Measurements from ENCODE around the gene CUL7.

The CUL7 gene

DNA sequence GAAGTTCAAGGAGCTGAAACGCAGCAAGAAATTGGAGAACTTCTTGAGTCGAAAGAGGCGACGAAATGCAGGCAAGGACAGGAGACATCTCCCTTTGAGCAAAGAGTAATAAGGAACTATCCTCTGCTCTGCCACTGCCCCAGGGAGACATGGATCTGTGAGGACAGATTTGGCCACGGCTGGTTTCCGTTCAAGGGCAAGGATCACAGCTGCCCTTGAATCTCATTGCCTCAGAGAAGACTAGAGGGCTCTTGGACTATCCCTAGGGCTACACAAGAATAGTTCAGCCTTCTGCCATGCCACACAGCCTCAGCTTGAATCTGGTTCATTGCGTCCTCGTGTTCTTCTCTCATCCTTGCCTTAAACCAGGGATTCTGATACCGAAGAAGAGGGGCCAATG is 24.5 kb downstream of the CUL7 start:
- no peak for TF ChIP-seq CTCF (IDR thresholded peaks at IDR 0.05; ENCODE audit: low read depth, low read length)
- DNase-seq, result no peak
- Histone ChIP-seq H3K36me3 (peaks cover 64% of the 10 kb centered on the region), H3K4me3 (ENCODE audit: low read depth, low read length) (no peak overlapping the region), H3K9me3 (no peaks in the 10 kb centered on the region), H3K4me1 (no peaks in the 10 kb centered on the region), H3K27me3 (no peaks in the 10 kb centered on the region)

DNA sequence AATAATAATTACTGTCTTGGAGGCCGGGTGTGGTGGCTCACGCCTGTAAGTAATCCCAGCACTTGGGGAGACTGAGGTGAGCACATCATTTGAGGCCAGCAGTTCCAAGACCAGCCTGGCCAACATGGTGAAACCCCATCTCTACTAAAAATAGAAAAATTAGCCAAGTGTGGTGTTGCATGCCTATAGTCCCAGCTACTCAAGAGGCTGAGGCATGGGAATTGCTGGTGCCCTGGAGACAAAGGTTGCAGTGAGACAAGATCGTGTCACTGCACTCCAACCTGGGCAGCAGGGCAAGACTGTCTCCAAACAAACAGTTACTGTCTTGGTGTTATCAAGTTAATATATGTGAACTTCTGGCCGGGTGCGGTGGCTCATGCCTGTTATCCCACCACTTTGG is 27.3 kb downstream of the CUL7 start:
- H3K27me3 ChIP-seq, result no peaks in the 10 kb centered on the region
- TF ChIP-seq CTCF (IDR thresholded peaks at IDR 0.05; ENCODE audit: low read depth, low read length), result no peak
- no peak for DNase-seq
- no peak overlapping the region for H3K4me3 ChIP-seq (ENCODE audit: low read depth, low read length)
- peaks cover 60% of the 10 kb centered on the region for H3K36me3 ChIP-seq
- H3K4me1 ChIP-seq, result no peaks in the 10 kb centered on the region
- H3K9me3 ChIP-seq, result no peaks in the 10 kb centered on the region

- TF ChIP-seq CTCF (IDR thresholded peaks at IDR 0.05; ENCODE audit: low read depth, low read length), result no peak
Measured at GRCh38 chr6:43024436-43024835, 29.2 kb downstream of the CUL7 start.

GRCh38 chr6:43021270-43022047 is 32.2 kb downstream of the CUL7 start, which contains the start of gene RRP36:
Gene RRP36 (plus strand): TSS chr6:43021623. CDS start chr6:43021655, 32 bp downstream.
- H3K27me3 ChIP-seq, result no peaks in the 10 kb centered on the region
- TF ChIP-seq CTCF (IDR thresholded peaks at IDR 0.05; ENCODE audit: low read depth, low read length), result no peak
- peak; percentile 87 for DNase-seq
- H3K4me1 ChIP-seq, result peaks cover 3% of the 10 kb centered on the region; the same call in 1 of the 2 replicates
- H3K4me3 ChIP-seq (ENCODE audit: low read depth, low read length), result peak within 1 kb of the TSS; percentile 99
- H3K36me3 ChIP-seq, result peaks cover 26% of the 10 kb centered on the region
- H3K9me3 ChIP-seq, result no peaks in the 10 kb centered on the region

More at GRCh38 chr6:43024436-43024835, 29.2 kb downstream of the CUL7 start:
- Histone ChIP-seq H3K36me3 (peaks cover 48% of the 10 kb centered on the region), H3K9me3 (no peaks in the 10 kb centered on the region), H3K4me3 (ENCODE audit: low read depth, low read length) (no peak overlapping the region), H3K27me3 (no peaks in the 10 kb centered on the region), H3K4me1 (peaks cover 3% of the 10 kb centered on the region; the same call in 1 of the 2 replicates)
- DNase-seq, result no peak

- DNase-seq, result no peak
- peak overlapping the region; percentile 99 for H3K4me3 ChIP-seq (ENCODE audit: low read depth, low read length)
- no peak for TF ChIP-seq CTCF (IDR thresholded peaks at IDR 0.05; ENCODE audit: low read depth, low read length)
- peaks cover 19% of the 10 kb centered on the region for H3K36me3 ChIP-seq
- no peaks in the 10 kb centered on the region for H3K27me3 ChIP-seq
- no peaks in the 10 kb centered on the region for H3K9me3 ChIP-seq
- peaks cover 3% of the 10 kb centered on the region; the same call in 1 of the 2 replicates for H3K4me1 ChIP-seq
Measured at GRCh38 chr6:43020847-43021246, 32.8 kb downstream of the CUL7 start.

DNA sequence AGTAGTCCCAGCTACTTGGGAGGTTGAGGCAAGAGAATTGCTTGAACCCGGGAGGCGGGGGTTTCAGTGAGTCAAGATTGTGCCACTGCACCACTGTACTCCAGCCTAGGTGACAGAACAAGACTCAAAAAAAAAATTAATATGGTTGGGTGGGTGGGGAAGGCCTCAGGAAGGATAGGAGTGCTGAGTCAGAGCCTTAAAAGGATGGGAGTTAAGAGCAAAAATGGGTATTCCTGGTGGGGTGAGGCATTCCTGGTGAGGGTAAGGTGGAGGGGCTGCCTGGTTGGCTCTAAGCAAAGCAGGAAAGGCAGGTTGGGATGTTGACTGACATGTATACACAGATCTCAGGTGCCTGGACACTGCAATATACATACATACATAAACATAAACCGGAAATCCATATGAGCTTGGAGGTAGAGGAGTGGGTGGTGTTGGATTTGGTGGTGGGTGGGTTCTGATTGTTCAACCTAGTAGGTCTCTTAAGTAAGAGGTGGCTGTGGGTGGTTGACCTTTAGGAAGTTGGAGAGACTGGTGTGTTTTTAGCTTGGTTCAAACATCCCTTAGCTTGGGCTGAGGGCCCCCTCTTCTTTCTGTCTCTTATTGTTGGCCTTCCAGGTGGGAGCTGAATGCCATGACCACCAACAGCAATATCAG is 33.5 kb downstream of the CUL7 start:
- no peaks in the 10 kb centered on the region for H3K9me3 ChIP-seq
- DNase-seq, result no peak
- TF ChIP-seq CTCF (IDR thresholded peaks at IDR 0.05; ENCODE audit: low read depth, low read length), result no peak
- H3K36me3 ChIP-seq, result peaks cover 16% of the 10 kb centered on the region
- H3K4me3 ChIP-seq (ENCODE audit: low read depth, low read length), result no peak overlapping the region
- H3K4me1 ChIP-seq, result peaks cover 3% of the 10 kb centered on the region; the same call in 1 of the 2 replicates
- H3K27me3 ChIP-seq, result no peaks in the 10 kb centered on the region

Measured in BE2C (cell line).